ENCODE measurements around the gene PTPRD.

The PTPRD gene

DNA sequence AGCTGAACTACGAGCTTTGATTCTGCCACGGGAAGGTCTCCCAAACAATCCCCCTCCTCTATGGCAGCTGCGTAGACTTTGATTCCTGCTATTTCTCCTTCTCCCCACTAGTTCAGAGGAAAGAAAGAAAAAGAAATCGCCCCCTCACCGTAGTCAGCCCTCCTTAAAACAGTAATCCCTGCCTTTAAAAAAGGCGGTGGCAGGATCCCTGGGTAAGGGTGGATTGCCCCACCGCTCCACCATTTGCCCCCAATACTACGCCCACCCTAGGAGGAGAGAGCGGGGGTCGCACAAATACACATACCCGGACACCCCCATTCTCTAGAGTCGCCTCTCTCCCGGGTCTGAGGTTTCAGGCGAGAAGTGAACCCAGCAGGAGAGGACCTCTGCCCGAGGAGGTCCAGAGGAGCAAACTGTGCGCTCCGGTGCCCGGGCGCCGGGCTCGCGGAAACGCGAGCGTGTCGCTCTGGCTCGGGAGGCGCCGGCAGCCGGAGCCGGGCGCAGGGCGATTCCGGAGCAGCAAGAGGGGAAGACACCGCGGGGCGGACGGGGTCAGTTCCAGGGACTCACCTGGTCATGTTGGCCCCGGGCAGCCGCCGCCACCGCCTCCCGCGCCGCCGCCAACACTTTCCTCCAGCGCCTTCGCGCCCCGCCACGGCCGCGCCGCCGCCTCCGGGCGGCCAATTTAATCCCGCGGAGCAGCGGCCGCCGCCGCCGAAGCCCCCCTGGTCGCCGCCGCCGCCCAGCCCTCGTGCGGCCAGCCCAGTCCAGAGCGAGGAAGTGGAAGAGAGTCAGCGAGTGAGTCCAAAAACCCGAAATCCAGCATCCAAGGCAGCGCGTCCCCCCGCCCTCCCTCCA, 1755.5 kb downstream of the PTPRD start:
- DNase-seq (ENCODE audit: extremely low read depth in 1 of 2, low read depth in 1 of 2) = no peak

DNA sequence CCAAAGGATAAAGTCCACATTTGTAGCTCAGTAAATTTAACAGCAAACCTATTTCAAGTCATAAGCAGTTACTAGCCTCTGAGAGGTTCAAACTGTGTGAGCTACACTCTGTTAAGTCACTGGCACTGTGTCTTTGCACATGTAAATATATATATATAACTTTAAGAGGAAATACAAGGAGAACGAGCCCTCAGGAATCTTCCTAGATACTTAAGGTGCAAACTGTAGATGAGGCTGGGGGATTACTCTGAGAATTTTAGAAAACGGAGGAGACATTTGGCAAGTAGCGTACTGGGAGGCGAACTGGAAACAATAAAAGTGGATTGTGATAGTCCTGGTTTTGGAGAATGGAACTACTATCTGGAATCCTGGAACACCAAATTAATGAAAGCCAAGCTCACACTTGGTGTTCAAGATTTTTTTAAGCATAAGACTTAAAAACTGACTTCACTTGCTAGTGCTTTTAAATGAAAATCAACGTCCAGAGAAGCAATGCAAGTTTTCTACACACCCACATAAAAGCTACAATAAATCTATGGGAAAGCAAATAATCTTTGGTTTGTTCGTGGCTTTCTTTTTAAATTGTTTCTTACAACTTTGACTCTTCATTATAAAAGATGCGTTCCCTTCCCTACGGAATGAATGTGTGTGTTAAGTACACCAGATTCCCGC, 1756.3 kb downstream of the PTPRD start:
- no peak for DNase-seq (ENCODE audit: extremely low read depth in 1 of 2, low read depth in 1 of 2)

DNA sequence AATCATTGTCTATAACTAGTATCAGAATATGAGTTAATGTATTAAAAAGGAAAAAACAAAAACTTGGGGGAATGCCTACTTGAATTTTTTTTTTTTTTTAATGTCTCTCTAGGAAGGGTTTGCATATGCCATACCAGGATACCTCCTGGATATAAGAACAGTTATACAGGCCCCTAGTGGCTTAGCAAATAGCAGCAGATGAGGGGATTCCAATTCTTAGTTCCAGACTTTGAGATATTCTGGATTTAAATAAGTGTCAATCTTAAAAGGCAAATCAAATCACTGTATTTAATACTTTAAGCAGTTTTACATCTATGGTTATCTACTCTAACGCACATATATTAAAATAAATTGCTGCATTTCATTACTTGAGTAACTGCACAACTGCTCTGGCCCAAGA, 1757.8 kb downstream of the PTPRD start:
- DNase-seq (ENCODE audit: extremely low read depth in 1 of 2, low read depth in 1 of 2) = no peak

DNA sequence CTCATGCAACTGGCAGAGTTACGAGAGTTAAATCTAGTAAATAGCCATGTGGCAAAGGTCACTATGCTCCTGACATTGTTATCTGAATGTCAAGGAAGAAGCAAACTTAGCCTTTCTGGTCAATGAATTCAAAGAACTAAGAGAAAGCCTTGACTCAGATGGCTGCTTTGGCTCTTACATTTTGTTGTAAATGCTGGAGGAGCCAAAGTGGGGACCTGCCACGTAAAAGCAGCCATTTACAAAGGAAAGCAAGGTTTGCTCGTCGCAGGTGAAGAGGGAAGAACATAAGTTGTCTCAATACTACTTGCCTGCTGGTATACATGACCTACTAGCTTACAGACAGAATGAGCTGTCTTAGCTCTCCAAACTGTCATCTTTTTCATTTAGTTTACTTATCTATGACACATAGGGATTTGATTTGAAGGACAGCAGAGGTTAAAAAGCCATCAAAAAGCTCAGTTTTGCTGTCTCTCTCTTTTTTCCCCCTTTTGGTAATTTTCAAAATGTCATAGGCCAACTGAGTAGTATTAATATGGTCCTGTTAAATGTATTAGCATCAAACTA, 1760.4 kb downstream of the PTPRD start:
- no peak for DNase-seq (ENCODE audit: extremely low read depth in 1 of 2, low read depth in 1 of 2)

DNA sequence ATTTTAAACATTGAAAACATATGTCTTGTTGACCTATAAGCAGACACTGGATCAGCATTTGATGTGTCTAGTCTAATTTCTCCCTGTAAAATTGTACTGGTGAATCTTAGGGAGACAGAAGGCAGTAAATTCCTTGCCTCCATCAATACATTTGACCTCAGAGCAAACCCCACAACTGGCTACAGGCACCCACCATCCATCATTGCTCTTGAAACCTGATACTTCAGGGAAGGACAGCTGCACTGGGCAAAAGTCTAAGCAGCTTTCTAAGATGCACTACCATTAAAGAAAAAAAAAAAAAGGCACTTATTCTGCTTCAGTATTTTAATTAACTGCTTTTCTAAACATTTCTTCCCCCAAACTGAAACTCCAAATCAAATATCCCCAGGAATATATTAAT, 1761.9 kb downstream of the PTPRD start:
- DNase-seq (ENCODE audit: extremely low read depth in 1 of 2, low read depth in 1 of 2) = no peak

DNA sequence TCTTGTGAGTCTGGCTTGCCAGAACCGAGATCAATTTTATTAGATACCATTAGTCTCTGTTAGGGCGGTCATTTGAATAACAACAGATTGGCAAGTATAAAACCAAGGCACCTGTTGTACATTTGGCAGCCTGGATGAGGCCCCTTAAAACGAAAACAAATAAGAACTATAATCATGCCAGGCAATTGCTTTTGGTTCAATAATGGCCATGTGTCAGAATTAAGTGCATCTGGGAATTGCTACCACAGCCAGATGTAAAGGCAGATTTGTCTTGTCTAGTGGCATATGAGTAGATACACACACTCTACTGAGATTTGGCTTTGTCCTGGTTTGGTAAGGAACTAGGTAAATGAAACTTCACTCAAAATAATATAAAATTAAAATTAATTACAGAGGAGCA, 1767.0 kb downstream of the PTPRD start:
- no peak for DNase-seq (ENCODE audit: extremely low read depth in 1 of 2, low read depth in 1 of 2)

DNA sequence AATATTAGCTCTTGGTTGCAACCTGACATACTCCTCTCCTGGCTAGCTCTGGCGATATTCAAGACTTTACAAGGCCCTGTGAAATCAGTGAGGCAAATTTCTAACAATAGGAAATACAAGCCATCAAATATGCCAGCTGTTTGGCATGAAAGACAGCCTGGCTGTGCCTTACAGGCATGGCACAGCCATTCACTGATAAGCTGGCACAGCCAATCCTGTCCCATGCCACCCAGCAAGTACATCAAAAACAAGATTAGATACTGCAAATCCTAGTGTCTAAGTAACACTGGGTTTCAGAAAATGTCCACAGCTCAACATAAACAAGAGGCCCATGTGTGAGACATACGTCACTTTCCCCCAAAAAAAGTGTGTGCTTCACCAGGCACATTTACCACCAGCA, 1767.4 kb downstream of the PTPRD start:
- DNase-seq (ENCODE audit: extremely low read depth in 1 of 2, low read depth in 1 of 2) = no peak

DNA sequence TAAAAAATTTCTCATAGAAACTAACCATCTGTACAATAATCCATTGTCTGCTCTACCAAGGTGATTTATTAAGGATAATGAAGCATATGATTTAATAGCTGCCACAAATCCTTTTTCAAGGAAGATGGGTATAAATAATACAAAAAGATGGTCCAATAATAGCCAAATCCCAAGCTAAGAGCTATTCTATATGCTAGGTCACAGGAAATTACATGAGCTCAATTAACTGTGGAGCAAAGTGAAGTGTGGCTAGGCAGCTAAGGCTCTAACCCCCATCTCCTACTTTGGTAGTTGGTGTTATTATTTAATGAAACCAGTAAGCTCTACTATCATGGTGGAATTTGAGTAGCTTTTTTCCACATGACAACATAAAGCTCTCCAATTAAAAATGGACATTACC, 1768.3 kb downstream of the PTPRD start:
- DNase-seq (ENCODE audit: extremely low read depth in 1 of 2, low read depth in 1 of 2) = no peak

DNA sequence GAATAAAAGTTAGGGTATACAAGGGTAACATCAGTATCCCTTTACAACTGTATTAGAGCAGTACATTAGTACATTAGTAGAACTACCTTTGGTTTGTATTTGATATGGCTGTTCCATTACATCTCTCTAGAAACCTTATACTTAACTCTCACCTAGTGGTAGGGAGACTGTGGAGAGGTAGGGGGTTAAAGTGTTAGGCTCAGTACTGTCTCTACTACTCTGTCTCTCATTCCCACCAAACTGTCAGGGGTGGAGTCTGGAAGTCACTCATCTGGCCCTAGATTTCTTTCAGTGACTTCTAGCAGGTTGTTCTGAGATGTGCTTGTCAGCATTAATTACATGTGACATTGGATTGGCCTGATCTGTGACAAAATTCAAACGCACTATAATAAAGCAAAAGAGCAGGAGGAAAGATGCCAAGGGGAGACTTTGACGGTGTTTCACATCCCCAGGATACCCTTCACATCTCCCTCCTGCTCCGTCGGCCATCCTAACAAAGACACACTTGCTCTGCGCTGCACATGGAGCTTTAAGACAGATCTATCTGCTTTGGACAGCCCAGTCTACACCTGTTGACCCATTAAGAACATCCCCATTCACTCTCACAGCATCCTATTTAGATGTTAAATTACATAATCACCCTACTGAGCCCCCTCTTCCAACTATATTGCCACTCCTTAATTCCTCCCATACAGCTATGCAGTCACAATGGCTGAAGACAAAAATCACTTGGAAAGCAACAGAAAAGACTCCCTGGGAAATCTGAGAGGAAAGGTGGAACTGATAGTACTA, 1770.2 kb downstream of the PTPRD start:
- DNase-seq (ENCODE audit: extremely low read depth in 1 of 2, low read depth in 1 of 2) = no peak

DNA sequence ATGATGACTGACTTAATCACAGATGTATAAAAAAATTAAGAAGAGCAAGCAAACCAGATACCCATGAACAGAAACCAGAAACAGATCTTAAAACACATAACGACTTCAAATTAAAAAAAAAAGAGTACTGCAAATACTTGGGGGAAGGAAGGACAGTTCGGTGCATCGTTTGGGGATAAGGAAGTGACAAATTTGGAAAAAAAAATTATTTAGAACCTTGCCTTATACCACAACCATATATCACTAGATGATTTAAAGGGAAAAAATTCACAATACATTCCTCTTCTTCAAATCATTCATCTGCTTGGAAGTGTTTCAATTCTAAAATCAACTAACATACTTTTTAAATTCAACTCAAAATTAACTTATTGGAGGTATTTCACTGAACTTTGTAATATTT, 1774.7 kb downstream of the PTPRD start:
- DNase-seq (ENCODE audit: extremely low read depth in 1 of 2, low read depth in 1 of 2) = no peak

DNA sequence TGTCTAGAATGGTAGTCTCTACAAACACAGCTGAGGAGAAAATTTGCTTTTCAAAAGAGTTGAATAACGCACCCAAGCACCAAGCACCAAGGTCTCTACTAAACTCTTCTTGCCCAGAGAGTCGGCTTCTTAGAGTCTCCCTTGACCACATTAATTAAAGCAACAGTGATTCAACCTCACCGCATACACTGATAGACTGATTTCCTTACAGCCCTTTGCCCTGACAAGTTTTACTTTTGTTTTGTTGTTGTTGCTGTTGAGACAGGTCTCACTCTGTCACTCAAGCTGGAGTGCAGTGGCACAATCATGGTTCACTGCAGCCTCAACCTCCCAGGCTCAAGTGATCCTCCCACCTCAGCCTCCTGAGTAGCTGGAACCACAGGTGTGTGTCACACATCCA, 1777.5 kb downstream of the PTPRD start:
- no peak for DNase-seq (ENCODE audit: extremely low read depth in 1 of 2, low read depth in 1 of 2)

DNA sequence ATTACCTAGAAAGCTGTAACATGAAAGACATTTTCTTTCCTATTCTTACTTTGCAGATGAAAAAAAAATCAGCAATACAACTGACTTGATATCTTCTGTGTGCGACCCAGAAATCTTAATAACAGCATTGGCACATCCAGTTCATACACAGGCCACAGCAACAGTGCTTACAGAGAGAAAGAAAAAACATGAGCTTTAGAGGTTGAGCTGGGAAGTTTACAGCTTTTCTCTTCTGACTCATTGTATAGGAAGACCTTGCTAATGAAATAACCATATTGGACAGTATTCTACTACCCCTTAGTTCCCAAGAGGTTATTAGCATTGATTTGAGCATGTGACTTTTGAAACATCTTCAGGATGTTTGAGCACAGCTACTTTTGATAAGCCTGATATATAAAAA, 1779.8 kb downstream of the PTPRD start:
- DNase-seq (ENCODE audit: extremely low read depth in 1 of 2, low read depth in 1 of 2) = no peak

DNA sequence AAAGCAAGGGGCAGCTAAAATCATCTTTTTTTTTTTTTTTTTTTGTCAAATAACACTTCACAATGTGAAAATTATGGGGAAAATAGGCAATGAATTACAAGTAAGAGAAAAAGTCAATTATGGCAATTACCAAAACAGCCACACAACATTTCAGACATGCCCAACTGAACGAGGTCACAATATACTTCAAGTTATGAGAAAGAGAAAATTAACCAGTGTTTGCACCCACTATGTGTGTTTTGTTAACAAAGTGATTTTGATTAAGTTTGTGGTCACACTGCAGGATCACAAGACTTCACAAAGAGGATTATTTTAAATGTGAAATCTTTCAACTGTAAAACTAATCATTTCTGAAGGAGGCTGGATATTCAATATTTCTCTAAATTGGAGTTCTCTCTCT, 1780.4 kb downstream of the PTPRD start:
- DNase-seq (ENCODE audit: extremely low read depth in 1 of 2, low read depth in 1 of 2) = no peak

DNA sequence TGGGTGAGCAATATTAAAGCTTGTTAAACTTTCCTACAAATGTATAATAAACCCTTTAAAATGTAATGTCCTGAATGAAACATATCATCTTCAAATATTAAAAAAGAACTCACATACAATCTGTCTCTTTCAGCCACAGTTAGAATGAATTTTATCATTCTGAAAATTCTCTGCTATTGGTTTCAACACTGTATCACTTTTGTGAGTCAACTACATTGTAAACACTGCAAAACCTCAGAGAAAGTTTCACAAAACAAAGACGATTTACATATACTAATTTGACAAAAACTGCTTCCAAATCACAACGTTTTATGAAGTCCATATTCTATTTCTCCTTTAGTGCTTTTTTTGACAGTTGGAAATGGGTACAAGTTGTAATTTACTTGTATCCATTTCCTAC, 1781.2 kb downstream of the PTPRD start:
- DNase-seq (ENCODE audit: extremely low read depth in 1 of 2, low read depth in 1 of 2) = no peak

DNA sequence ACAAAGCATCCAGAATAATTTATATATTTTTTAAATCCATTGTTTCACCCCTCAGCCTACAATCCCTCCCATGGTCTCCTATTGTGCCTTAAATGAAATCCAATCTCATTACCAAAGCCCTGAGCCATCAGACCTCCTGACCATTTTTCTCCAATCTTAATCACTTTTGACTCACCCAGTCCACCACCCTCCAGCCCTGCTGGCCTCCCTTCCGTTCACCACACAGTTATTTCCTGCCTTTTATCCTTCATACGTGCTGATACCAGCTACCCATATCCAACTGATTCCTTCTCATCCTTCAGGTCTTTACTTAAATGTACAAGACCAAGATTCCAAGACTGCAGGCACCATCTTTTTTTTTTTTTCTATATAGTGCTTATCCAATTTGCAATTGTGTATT, 1786.5 kb downstream of the PTPRD start:
- DNase-seq (ENCODE audit: extremely low read depth in 1 of 2, low read depth in 1 of 2) = no peak

DNA sequence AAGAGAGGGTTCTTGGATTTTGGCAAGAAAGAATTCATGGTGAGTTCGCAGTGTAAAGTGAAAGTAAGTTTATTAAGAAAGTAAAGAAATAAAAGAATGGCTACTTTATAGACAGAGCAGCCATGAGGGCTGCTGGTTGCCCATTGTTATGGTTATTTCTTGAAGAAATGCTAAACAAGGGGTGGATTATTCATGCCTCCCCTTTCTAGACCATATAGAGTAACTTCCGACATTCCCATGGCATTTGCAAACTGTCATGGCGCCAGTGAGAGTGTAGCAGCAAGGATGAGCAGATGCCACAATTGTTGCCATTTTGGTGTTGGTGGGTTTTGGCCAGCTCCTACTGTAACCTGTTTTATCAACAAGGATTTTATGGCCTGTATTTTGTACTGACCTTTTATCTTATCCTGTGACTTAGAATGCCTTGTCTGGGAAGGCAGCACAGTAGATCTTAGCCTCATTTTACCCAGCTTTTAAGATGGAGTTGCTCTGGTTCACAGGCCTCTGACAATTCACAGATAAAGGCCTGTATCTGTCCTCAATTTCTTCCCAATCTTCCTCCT, 1787.1 kb downstream of the PTPRD start:
- DNase-seq (ENCODE audit: extremely low read depth in 1 of 2, low read depth in 1 of 2) = no peak

DNA sequence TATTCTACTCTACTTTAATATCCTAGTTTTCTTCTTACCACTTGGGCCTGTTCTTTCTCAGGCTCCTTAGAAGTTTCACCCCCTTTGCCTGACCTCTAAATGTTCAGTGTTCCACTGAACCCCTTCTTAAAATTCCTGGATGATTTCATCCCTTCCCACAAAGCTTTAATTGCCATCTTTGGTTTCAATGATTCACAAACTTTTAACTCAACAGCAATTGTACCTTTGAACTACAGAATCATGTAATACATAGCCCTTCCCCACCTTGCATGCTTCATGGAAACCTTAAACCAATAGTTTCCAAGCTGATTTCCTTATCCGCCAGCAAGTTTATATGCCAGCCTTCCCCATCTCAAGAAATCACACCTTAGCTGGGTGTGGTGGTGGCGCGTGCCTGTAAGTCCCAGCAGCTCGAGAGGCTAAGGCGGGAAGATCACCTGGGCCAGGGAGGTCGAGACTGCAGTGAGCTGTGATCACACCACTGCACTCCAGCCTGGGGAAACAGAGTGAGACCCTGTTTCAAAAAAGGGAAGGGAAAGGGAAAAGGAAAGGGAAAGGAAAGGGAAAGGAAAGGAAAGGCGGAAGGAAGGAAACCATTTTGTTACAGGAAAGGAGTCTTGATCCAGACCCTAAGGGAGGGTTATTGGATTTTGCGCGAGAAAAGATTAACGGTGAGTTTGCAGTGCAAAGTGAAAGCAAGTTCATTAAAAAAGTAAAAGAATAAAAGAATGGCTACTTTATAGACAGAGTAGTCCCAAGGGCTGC, 1789.5 kb downstream of the PTPRD start:
- DNase-seq (ENCODE audit: extremely low read depth in 1 of 2, low read depth in 1 of 2) = no peak

DNA sequence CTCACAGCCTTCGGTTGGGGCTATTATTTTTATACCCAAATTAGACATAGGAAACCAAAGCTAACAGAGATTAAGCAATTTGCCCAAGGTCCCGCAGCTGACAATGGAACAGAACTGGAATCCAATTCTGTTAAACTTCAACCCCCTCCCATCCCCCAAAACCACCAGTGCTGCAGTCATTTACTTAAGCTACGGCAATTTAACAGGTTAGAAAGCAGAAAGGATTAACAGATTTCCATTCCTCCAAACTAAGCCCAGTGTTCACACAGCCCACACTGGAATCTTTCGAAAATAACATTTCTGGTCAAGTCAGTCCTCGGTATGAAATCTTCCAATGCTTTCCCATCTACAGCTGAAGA, 1790.2 kb downstream of the PTPRD start:
- no peak for DNase-seq (ENCODE audit: extremely low read depth in 1 of 2, low read depth in 1 of 2)

DNA sequence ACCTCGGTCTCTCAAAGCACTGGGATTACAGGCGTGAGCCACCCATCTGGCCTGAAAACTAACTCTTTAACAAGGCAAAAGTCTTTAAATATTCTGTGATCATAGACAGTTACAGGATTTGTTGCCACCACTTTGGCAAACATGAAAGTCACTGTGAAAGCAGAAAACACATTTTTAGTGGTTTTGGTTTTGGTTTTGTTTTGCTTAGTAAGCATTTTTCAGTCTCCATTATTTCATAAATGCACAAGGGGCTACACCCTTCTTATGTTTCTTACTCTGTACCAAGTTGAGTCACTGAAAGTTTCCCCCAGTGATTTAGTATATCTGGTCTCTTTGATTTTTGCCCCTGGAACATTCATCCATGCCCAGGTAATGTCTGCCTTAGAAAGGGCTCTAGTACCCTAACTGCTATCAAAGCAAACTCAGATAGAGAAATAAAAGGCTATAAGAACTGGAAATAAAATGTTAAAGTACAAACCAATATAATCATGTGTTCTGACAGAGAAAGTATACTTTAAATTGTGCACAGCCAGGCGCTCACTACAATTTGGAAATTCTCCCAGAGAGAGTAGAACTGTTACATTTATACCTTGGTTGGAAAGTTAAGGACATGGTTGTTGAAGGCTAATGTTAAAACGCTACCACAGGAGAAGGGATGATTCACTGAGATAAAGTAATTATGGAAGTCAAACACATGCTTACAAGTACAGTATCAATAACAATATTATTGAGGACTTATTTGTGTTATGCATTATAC, 1790.7 kb downstream of the PTPRD start:
- no peak for DNase-seq (ENCODE audit: extremely low read depth in 1 of 2, low read depth in 1 of 2)

DNA sequence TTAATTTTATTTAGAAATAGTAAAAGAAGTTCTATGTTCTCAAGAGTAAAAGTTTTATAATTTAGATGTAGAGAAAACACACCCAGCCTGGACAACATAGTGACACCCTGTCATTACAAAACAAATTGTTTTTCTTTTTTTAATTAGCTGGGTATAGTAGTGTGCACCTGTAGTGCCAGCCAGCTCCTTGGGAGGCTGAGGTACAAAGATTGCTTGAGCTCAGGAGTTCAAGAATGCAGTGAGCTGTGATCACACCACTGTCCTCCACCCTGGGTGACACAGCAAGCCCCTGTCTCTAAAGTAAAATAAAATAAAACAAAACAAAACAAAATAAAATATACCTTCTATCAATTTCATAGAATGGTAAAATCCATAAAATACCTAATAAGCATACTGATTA, 1795.5 kb downstream of the PTPRD start:
- DNase-seq (ENCODE audit: extremely low read depth in 1 of 2, low read depth in 1 of 2) = no peak

Measured in activated CD8-positive, alpha-beta memory T cell treated with anti-CD3 and anti-CD28 coated beads for 1 hour (primary cell).